Right ventricle myocardium inferior (tissue), 1 donor: ENCODE results near the gene TMEM80. TPM values are rescaled to one million over a fixed set of nuclear protein-coding genes. Genes with fewer than 3 reads are reported as not detected.

Source experiments
- ATAC-seq: fragments of 200-7000 bp; cut with Tn5 transposase; one replicate; pipeline ENCODE4 v1.9.1; 2020; ENCODE audit warnings: mild to moderate bottlenecking, moderate library complexity
- DNase-seq: peaks from one replicate; pipeline ENCODE4 v3.0.0; 2021; ENCODE audit errors: missing footprints
- intact Hi-C: fragments of 100-400 bp; cut with DNase I; formaldehyde crosslinking; loops from one replicate; pipeline ENCODE4 v1.11.0; 2022
- total RNA-seq: library from RNA; stranded (reverse); fragmentation: NEBNext Ultra II Directional; extraction: Animal tissue kit (Norgen Biotek cat#: 25700); gene quantifications from one replicate; pipeline ENCODE4 v1.2.1, GENCODE V29; 2021
- donor health status: DM: no; HTN: yes; CAD: no; lungs with severe emphysema.

TMEM80 gene
- total RNA-seq, 1 donor from 2014 or later, result 9.9 TPM

GRCh38 chr11:695288-695537 lies 403 bp upstream of the TMEM80 start:
- ATAC-seq, result no peak
- intact Hi-C loops, result no loop called here
- no peak for DNase-seq

DNA sequence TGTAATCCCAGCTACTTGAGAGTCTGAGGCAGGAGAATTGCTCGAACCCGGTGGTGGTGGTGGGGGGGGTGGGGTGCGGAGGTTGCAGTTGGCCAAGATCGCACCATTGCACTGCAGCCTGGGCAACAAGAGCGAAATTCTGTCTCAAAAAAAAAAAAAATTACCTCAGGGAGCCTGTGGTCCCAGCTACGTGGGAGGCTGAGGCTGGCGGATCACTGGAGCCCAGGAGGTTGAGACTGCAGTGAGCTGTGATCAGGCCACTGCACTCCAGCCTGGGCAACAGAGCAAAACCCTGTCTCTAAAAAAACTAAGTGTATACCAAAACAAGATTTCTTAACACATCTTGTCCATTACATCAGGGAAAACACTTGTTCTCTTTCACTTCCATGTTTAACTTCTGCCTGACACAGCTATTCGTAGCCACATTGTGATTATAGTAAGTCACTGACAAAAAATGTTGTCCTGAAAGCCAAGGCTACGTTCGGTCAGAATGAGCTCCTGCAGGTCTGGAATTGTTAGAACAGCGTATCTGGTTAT lies 1.4 kb downstream of the TMEM80 start:
- ATAC-seq, result no peak
- no peak for DNase-seq
- intact Hi-C loops, result no loop called here

DNA sequence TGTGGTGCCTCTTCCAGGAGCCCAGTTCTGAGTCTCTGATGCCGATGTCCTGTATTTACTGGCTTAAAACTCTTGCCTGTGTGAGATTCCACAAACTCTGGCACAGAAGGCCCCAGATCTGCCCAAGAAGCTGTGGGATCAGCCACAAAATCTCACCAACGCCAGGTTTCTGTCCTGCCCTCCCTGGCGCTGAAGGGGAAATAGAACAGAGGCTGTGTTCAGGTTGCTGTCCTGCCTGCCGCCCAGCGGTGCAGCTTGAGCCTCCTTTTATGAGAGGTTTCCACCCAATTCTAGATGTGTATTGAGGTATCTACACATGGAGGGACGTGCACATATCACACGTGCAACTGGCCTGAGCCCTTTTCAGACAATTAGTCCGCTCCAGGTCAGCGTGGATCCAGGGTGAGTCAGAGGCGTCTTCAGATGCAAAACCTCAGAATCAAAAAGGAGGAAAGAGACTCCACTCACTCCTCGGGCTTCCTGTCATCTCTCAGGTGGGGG lies 2.2 kb downstream of the TMEM80 start:
- ATAC-seq (no peak), DNase-seq (no peak)
- intact Hi-C loops, result no loop called here

DNA sequence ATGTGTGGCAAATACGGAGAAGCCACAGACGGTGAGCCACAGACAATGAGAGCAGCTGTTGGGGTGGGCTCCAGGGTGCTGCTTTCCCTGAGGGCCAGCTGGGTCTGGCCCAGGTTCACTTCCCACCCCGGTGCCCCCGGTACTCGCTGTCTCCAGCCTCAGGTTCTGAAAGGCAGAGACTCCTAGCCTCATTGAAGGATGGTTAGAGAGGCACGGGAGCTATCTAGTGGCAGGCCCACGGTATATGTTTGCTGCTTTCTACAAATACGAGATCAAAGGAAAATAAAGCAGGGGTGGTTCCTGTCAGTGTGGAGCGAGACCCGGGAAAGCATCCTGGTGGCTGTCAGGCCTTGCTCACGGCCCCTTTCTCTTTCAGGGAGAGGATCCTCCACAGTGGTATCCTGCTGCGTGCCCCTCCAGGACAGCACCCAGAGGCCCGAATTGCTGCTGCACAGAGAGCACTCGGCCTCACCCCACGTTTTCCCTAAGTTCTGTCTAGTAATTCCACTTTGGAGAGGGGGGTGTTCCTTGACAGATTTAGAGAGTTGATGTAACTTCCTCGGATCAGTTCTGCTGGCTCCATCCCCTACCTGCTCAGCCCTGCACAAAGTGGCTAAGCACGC lies 3.0 kb downstream of the TMEM80 start:
- intact Hi-C loops, result no loop called here
- DNase-seq (no peak), ATAC-seq (no peak)

GRCh38 chr11:699116-699508 lies 3.5 kb downstream of the TMEM80 start:
- no peak for ATAC-seq
- no peak for DNase-seq
- intact Hi-C loops, result no loop called here

DNA sequence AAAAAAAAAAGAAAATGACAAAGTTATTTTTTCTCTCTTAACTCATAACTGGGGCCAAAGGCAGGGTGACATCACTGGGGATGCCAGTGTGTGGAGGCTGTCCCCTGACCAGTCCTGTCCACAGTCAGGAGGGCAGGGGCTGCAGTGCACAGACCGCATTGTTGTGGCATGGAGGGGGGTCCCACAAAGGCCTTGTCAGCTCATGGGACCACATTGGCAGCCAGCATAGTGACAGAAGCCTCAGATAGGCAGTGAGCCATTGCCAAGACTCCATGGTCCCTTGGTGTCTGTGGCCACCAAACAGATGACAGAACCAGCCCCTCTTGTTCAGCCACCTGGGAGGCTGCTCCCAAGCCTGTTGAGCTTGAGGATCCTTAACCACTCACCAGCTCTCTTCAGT lies 4.1 kb downstream of the TMEM80 start:
- ATAC-seq, result no peak

DNA sequence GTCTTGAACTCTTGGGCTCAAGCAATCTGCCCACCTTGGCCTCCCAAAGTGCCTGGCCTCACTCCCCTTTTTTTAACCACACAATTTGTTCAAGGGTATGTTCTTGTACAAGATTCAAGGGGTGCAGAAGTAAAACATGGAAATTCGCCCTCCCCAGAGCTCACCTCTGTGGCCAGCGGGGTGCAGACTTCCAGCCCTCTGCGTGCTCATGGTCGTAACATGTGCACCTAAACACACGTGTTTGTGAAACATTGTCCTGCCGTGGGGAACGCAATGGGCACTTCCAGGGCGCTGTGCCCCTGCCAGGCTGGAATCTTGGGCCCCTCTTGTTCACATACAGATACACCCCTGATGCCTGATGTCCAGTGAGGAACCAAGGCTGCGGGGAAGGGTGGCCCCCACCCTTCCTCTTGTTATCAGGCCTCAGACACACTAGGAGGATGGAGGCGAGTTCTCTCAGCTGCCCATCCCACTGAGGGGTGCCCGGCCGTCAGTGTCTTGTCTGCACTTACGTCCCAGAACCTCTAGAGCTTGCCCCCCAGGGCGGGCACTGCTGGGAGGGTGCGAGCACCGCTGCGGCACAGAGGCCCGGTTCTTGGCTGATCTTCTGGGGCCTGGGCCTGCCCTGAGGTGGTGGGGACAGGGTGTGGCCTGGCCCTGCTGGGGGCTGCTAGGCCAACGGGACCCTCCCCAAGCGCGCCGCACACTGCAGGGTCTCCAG lies 6.3 kb downstream of the TMEM80 start:
- DNase-seq (no peak), ATAC-seq (no peak)
- intact Hi-C loops, result no loop called here

More for the DNA sequence above, 4.1 kb downstream of the TMEM80 start:
- intact Hi-C loops, result no loop called here
- DNase-seq, result no peak

GRCh38 chr11:702462-703461 lies 7.1 kb downstream of the TMEM80 start:
- ATAC-seq, result peak; percentile 12
- DNase-seq, result no peak

DNA sequence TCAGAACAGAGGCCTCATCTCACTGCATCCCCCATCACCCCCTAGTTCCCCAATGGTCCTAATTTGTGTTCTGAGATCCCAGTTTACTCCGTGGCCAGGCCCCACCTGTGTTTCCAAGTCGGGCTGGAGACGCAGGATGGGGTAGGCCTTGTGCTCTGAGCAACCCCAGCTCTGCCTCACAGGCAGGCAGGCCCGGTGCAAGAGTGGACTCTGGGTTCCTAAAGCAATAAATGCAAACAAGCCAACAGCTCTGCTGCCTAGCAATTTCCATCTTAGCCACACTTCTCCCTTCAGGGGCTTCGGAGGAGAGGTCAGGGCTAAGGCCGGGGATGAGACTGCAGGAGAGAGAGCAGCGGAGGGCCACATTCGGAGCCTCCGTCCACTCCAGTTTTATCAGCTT lies 7.9 kb downstream of the TMEM80 start:
- ATAC-seq (no peak), DNase-seq (no peak)

More at GRCh38 chr11:702462-703461, 7.1 kb downstream of the TMEM80 start:
- intact Hi-C loops, result no loop called here

GRCh38 chr11:704228-704674 lies 8.6 kb downstream of the TMEM80 start:
- ATAC-seq (no peak), DNase-seq (no peak)
- intact Hi-C loops, result no loop called here

More for the DNA sequence above, 7.9 kb downstream of the TMEM80 start:
- intact Hi-C loops, result no loop called here

- ATAC-seq (peak; percentile 4), DNase-seq (no peak)
- intact Hi-C loops, result no loop called here
Measured at GRCh38 chr11:704781-705645, 9.4 kb downstream of the TMEM80 start.

GRCh38 chr11:705646-706438 lies 10.2 kb downstream of the TMEM80 start, which contains the start of gene EPS8L2:
TSS of gene EPS8L2 (plus strand) at chr11:706231. CDS start at chr11:709408, 3,177 bp downstream.
- intact Hi-C loops, result no loop called here
- ATAC-seq, result peak; percentile 6
- no peak for DNase-seq

DNA sequence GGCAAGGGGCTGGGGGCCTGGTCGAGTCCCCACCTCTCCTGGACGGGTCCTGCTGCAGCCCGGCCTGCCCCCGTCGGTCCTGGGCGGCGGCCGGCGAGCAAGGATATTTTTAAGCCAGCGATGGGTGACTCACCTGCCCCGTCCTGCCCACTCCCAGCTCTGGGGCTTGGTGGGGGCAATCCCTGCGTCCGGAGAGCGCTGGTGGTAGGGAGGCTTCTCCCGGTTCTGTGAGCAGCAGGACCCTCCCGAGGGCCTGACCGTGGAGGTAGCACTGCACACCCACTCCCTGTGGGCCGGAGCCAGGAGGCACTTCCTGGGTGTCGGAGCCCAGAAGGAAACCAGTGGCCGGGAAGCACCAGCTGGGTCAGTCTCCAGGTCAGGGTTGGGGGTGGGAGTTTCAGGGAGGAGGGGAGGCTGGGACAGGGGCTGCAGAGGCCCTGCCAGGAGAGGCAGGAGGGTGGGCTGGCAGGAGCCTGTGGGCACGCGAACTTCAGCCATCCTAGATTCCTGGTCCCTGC lies 10.9 kb downstream of the TMEM80 start:
- DNase-seq, result no peak
- no peak for ATAC-seq
- intact Hi-C loops, result no loop called here

DNA sequence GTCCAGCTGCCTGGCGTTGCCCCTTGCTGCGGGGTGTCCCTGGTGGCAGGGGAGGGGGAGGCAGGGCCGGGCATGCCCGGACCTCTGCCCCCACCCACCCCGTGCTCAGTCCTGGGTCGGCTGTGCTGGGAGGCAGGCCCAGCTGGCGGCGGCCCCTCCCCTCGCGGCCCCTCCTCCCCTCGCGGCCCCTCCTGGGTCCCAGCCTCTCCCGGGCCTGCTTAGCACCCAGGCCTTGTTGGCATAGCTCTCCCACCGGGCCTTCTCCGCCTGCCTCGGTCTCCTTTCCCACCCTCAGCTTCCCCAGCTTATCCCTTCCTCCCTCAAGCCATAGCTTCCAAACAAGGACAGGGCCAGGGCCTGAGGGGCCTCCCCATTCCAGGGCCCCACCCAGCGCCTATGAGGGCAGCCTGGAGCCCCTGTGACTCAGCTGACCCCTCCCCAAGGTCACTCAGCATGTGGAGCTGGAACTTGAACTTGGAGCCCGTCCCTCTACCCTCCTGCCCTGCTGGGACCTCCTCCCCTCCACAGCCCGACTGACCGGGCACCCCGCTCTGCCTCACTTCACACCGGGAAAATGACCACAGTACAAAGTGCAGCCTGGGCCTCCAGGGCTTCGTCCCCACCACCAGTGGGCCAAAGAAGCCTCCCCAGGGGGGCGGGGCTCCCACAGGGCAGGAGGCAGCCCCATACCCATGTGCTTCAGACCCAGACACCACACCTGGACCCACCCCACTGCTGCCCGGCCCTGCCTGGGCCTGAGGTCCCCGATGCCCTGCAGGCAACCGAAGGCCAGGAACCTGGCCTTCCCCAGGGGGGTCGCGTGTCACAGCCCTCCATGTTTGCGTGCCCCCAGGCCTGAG lies 11.6 kb downstream of the TMEM80 start:
- ATAC-seq (peak; percentile 26), DNase-seq (no peak)
- intact Hi-C loops, result no loop called here

- ATAC-seq, result no peak
- intact Hi-C loops, result no loop called here
- DNase-seq, result no peak
Measured at GRCh38 chr11:707817-708420, 12.3 kb downstream of the TMEM80 start.

DNA sequence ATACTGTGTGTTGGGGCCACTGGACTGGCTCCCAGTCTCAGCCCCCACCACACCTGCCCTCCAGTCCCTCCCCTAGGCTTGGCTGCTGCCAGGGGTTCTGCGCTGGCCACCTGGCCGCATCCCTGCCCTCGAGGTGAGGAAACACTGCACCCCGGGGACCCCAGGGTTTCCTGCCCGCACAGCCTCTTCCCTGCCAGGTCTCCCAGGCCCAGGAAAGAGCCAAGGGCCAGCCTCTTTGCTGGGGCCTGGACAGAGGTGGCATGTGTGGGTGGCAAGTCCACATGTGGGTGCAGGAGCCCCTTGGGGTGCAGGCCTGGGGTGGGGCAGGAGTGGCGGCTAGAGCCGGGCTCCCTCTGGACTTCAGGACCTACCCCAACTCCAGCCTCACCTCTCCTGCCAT lies 12.9 kb downstream of the TMEM80 start:
- no peak for ATAC-seq
- intact Hi-C loops, result no loop called here
- DNase-seq, result no peak
